Brain microvascular endothelial cell (primary cell): Measurements from ENCODE around the gene ZNF641.

Experiments used
- DNase-seq: peaks from one replicate; pipeline ENCODE4 v3.0.0-alpha.2; 2020
- H3K27ac ChIP-seq: fragments of 250-450 bp; sonication (Bioruptor Pico); 2 replicates; pipeline ENCODE4 v1.5.1; 2020; ENCODE audit warnings: mild to moderate bottlenecking, moderate library complexity
- H3K27me3 ChIP-seq: fragments of 250-450 bp; sonication (Bioruptor Pico); replicated peaks from 2 replicates; pipeline ENCODE4 v1.5.1; 2020; ENCODE audit warnings: mild to moderate bottlenecking
- H3K36me3 ChIP-seq: fragments of 250-450 bp; sonication (Bioruptor Pico); replicated peaks from 2 replicates; pipeline ENCODE4 v1.5.1; 2020; ENCODE audit warnings: mild to moderate bottlenecking
- H3K4me3 ChIP-seq: 2 replicates; pipeline ENCODE4 v1.5.1; 2011; ENCODE audit warnings: low read depth, mild to moderate bottlenecking, control low read depth, low read length, moderate library complexity
- CTCF ChIP-seq: IDR thresholded peaks from 2 replicates; pipeline ENCODE4 v1.5.1; 2011; ENCODE audit warnings: low read depth, mild to moderate bottlenecking, moderate library complexity, low read length, control low read depth, inconsistent platforms; ENCODE audit errors: missing control alignments
- in situ Hi-C: cut with HindIII; loops from 2 replicates; pipeline ENCODE4 v1.10.0; 2017; ENCODE audit warnings: low sequenced_read_pairs, low pct_ligation_motif_present

ZNF641 gene

GRCh38 chr12:48350249-48351021, at the start of gene ZNF641:
ZNF641 (minus strand) TSS chr12:48350919; CDS start chr12:48348090, 2,829 bp downstream.
- DNase-seq = peak; percentile 26
- TF ChIP-seq CTCF = no peak
- in situ Hi-C loops = no loop called here

GRCh38 chr12:48390026-48390425, 39.3 kb upstream of the ZNF641 start:
- no peaks in the 10 kb centered on the region for H3K27me3 ChIP-seq
- H3K36me3 ChIP-seq = no peaks in the 10 kb centered on the region
- no peak for DNase-seq
- no peak for TF ChIP-seq CTCF
- no peak overlapping the region for H3K27ac ChIP-seq
- H3K4me3 ChIP-seq = no peak overlapping the region
- in situ Hi-C loops = no loop called here

More at GRCh38 chr12:48350249-48351021, at the start of gene ZNF641:
- H3K27ac ChIP-seq = peak within 1 kb of the TSS; percentile 50
- no peaks in the 10 kb centered on the region for H3K27me3 ChIP-seq
- peak within 1 kb of the TSS; percentile 75 for H3K4me3 ChIP-seq
- H3K36me3 ChIP-seq = no peaks in the 10 kb centered on the region

DNA sequence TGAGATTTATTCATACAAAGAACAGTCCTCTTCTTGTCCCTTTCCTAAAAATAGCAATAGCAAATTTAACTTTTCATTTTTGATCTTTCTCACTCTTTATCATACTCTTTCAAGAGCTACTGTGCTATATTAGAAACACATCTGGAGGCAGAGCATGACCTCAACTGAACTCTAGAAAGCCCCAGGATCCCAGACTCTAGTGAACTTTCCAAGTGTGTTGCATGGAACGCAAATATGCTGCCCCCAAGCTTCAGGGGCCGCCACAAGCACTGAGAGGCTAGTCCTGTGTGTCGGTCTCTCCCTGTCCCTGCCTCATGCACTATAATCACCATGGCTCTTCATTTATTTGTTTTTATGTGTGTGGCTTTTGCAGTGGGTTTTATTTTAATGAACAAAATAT, 38.7 kb upstream of the ZNF641 start:
- in situ Hi-C loops = no loop called here

DNA sequence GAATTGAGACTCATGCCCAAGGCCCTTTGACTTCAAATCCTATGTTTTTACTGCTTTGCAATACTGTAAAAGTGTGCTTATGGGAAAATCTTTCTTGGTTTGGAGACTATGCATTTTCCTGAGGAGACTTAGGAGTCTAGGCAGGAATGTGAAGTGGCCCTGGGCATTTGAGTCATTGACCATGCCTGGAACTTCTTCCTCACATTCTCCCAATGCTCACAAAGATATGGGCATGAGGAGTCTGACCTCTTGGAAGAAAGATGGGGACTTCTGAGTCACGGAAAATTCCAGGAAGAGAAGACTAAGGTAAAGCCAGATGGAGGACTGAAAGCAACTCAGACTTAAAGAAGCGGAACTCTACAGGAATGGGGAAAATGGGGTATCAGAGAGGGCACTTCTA, 38.2 kb upstream of the ZNF641 start:
- DNase-seq = no peak
- H3K36me3 ChIP-seq = no peaks in the 10 kb centered on the region
- H3K4me3 ChIP-seq = no peak overlapping the region
- no peak overlapping the region for H3K27ac ChIP-seq
- in situ Hi-C loops = no loop called here
- H3K27me3 ChIP-seq = no peaks in the 10 kb centered on the region
- no peak for TF ChIP-seq CTCF

More for the DNA sequence above, 38.7 kb upstream of the ZNF641 start:
- no peak for DNase-seq
- no peak for TF ChIP-seq CTCF
- no peak overlapping the region for H3K4me3 ChIP-seq
- no peaks in the 10 kb centered on the region for H3K27me3 ChIP-seq
- H3K36me3 ChIP-seq = no peaks in the 10 kb centered on the region
- no peak overlapping the region for H3K27ac ChIP-seq

- Histone ChIP-seq H3K4me3 (no peak overlapping the region), H3K36me3 (no peaks in the 10 kb centered on the region), H3K27ac (no peak overlapping the region), H3K27me3 (no peaks in the 10 kb centered on the region)
- DNase-seq = no peak
- in situ Hi-C loops = no loop called here
- no peak for TF ChIP-seq CTCF
These were observed 37.7 kb upstream of the ZNF641 start for GRCh38 chr12:48388460-48388859.

DNA sequence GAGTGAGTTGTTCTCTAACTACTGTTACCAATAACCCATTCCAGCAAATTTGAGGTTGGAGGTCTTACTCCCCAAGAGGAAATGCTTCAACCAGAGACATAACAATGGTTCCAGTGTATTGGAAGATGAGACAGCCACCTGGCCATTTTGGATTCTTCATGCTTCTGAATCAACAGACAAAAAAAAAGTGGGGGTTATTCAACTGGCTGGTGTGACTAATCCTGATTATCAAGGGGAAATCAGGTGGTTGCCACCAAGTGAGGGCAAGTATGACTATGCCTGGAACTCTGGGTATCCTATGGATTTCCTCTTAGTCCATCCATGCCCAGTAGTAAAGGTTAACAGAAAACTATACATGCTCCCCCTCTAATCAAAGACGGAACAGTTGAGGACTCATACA, 29.9 kb upstream of the ZNF641 start:
- no peak overlapping the region for H3K4me3 ChIP-seq
- no peaks in the 10 kb centered on the region for H3K36me3 ChIP-seq
- H3K27me3 ChIP-seq = no peaks in the 10 kb centered on the region
- DNase-seq = no peak
- no peak for TF ChIP-seq CTCF
- no peak overlapping the region for H3K27ac ChIP-seq
- in situ Hi-C loops = no loop called here
